PC-9 (cell line): Measurements from ENCODE around the gene SLCO4C1. TPM values are rescaled to one million over a fixed set of nuclear protein-coding genes. Genes with fewer than 3 reads are reported as not detected.
A peak's percentile ranks its signal among the peaks of the same experiment; 100 is the strongest.

Experiments
- BruUV-seq: library from RNA; stranded (reverse); fragments of 400-500 nt; replicated peaks from 2 replicates; lab custom pipeline; 2021; lab: Mats Ljungman, UMichigan
- CTCF ChIA-PET: fragments of 300-600 bp; sonication (Branson Sonifier 250); formaldehyde crosslinking; loops from one replicate; lab custom pipeline; 2022; ENCODE audit warnings: antibody characterized with exemption; lab: Charles Lee
- POLR2A ChIA-PET: fragments of 300-600 bp; sonication (Branson Sonifier 250); formaldehyde crosslinking; loops from one replicate; lab custom pipeline; 2022; ENCODE audit warnings: antibody characterized with exemption; ENCODE audit not compliant: unreplicated experiment; lab: Charles Lee
- DNase-seq, 2 experiments: peaks; one replicate each; pipeline versions ENCODE4 v3.0.0 to v3.0.0-alpha.2; 2015 to 2022; ENCODE audit warnings: mixed read lengths in 1 of 2
- H2AFZ ChIP-seq: fragments of 200-600 bp; sonication (generic); 2 replicates; pipeline ENCODE4 v1.8.1; 2017; ENCODE audit warnings: antibody characterized with exemption
- H3F3A ChIP-seq: fragments of 200-600 bp; sonication (generic); 2 replicates; pipeline ENCODE4 v1.8.1; 2017; ENCODE audit warnings: antibody characterized with exemption, mild to moderate bottlenecking, low read depth; ENCODE audit not compliant: insufficient read depth
- H3K27ac ChIP-seq: fragments of 200-600 bp; sonication (generic); 2 replicates; pipeline ENCODE4 v1.6.1; 2016; ENCODE audit warnings: mixed run types
- H3K27me3 ChIP-seq: fragments of 200-600 bp; sonication (generic); 2 replicates; pipeline ENCODE4 v1.6.1; 2016; ENCODE audit warnings: low read depth, mixed run types; ENCODE audit not compliant: insufficient read depth
- H3K36me3 ChIP-seq: fragments of 200-600 bp; sonication (generic); 2 replicates; pipeline ENCODE4 v1.6.1; 2016; ENCODE audit warnings: low read depth, mixed run types
- H3K4me1 ChIP-seq: fragments of 200-600 bp; sonication (generic); replicated peaks from 2 replicates; pipeline ENCODE4 v1.6.1; 2016; ENCODE audit warnings: mixed run types; ENCODE audit not compliant: insufficient read depth
- H3K4me2 ChIP-seq: fragments of 200-600 bp; sonication (generic); 2 replicates; pipeline ENCODE4 v1.6.1; 2017; ENCODE audit warnings: mixed run types
- H3K4me3 ChIP-seq: fragments of 200-600 bp; sonication (generic); 2 replicates; pipeline ENCODE4 v1.6.1; 2016; ENCODE audit warnings: mixed run types
- H3K79me2 ChIP-seq: fragments of 200-600 bp; sonication (generic); 2 replicates; pipeline ENCODE4 v1.6.1; 2017; ENCODE audit warnings: low read depth, mixed run types
- H3K9me2 ChIP-seq: fragments of 200-600 bp; sonication (generic); 2 replicates; pipeline ENCODE4 v1.8.1; 2017; ENCODE audit warnings: mild to moderate bottlenecking; ENCODE audit not compliant: insufficient read depth
- H3K9me3 ChIP-seq: fragments of 200-600 bp; sonication (generic); 2 replicates; pipeline ENCODE4 v1.8.1; 2016; ENCODE audit warnings: low read depth; ENCODE audit not compliant: insufficient read depth
- H4K20me1 ChIP-seq: fragments of 200-600 bp; sonication (generic); 2 replicates; pipeline ENCODE4 v1.8.1; 2017; ENCODE audit not compliant: insufficient read depth
- EZH2 ChIP-seq: fragments of 200-600 bp; sonication (generic); IDR thresholded peaks from 2 replicates; pipeline ENCODE4 v1.8.0; 2017; ENCODE audit warnings: antibody characterized with exemption, low read depth
- intact Hi-C: fragments of 100-400 bp; cut with micrococcal nuclease; formaldehyde crosslinking; loops from one replicate; pipeline ENCODE4 v1.10.0; 2022; ENCODE audit not compliant: unreplicated experiment
- total RNA-seq: library from RNA; stranded (reverse); gene quantifications from 2 replicates; pipeline ENCODE4 v1.2.3, GENCODE V29; 2021
- TF ChIP-seq, protein P1 (sequence below): fragments of 200-600 bp; sonication (generic); conservative IDR thresholded peaks from 2 replicates; pipeline ENCODE4 v1.6.1; 2017; ENCODE audit warnings: mixed run types, antibody characterized with exemption, mild to moderate bottlenecking, moderate library complexity

Gene SLCO4C1
- total RNA-seq, 1 experiment from 2014 or later = 2.5 TPM

DNA sequence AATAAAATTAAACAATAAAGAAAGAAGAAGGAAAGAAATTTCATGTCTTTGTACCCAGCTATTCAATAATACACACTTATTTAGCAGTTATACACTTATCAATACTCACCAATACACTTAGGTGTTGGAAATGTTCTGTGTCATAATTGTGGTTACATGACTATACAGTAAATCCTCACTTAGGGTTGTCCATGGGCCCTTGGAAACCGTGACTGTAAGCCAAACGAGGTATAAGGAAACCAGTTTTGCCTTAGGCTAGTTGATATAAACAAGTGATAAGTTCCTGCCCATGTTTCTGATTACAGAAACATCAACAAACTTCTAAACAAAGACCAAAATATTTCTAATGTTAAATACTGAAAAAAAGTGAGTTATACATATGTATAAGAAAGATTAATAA lies 10.0 kb upstream of the SLCO4C1 start:
- peaks cover 8% of the 10 kb centered on the region; the same call in 1 of the 2 replicates for H3K4me1 ChIP-seq
- no peak overlapping the region for H2AFZ ChIP-seq
- no peaks in the 10 kb centered on the region for H4K20me1 ChIP-seq
- no peak overlapping the region for H3K27ac ChIP-seq
- POLR2A ChIA-PET = interaction anchor here (0.5 kb wide), 1 partner anchor 48 kb away, joined by 6 read pairs; no protein-coding TSS in a partner anchor
- TF ChIP-seq EZH2 = no peak
- TF ChIP-seq, protein P1, sequence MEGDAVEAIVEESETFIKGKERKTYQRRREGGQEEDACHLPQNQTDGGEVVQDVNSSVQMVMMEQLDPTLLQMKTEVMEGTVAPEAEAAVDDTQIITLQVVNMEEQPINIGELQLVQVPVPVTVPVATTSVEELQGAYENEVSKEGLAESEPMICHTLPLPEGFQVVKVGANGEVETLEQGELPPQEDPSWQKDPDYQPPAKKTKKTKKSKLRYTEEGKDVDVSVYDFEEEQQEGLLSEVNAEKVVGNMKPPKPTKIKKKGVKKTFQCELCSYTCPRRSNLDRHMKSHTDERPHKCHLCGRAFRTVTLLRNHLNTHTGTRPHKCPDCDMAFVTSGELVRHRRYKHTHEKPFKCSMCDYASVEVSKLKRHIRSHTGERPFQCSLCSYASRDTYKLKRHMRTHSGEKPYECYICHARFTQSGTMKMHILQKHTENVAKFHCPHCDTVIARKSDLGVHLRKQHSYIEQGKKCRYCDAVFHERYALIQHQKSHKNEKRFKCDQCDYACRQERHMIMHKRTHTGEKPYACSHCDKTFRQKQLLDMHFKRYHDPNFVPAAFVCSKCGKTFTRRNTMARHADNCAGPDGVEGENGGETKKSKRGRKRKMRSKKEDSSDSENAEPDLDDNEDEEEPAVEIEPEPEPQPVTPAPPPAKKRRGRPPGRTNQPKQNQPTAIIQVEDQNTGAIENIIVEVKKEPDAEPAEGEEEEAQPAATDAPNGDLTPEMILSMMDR = no peak
- no TSS peak for BruUV-seq
- H3K9me2 ChIP-seq = no peaks in the 10 kb centered on the region
- H3K79me2 ChIP-seq = no peaks in the 10 kb centered on the region
- peak; percentile 20 to 67 for DNase-seq
- H3K4me3 ChIP-seq = no peak overlapping the region
- H3K9me3 ChIP-seq = no peaks in the 10 kb centered on the region
- H3K27me3 ChIP-seq = no peaks in the 10 kb centered on the region
- H3K4me2 ChIP-seq = no peak overlapping the region
- H3K36me3 ChIP-seq = no peaks in the 10 kb centered on the region
- CTCF ChIA-PET = no interaction called here
- intact Hi-C loops = no loop called here
- H3F3A ChIP-seq = no peaks in the 10 kb centered on the region; the same call in 1 of the 2 replicates

DNA sequence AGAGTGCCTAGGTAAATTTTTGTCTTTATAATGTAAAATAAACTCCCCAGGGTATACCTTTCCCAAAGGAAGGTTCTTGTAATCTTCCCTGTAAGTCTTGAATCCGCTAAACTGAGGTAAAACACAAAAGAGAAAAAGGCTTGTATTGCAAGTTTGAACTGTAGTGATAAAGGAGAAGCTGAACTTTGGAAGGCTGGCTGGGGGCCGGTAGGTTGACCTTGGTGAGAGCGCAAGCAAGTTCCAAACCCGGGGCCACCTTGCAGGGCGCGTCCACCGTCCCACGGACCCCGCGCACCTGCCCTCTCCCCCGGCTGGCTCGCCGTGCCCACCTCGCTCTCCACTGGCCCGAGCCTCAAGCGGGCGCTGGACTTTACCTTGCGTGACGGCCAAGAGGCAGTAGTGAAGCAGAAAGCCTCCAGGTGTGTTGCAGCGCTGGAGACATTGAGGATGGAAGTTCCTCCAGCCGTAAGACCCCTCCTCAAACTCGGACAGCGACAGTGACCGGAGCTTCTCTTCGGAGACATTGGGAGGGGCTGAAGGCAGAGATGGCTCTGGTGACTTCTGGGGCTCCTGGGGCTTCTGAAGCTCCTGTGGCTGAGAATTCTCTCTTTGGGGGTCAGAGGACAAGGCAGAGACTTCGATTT lies 428 bp downstream of the SLCO4C1 start:
- H3K4me3 ChIP-seq = peak overlapping the region; percentile 54
- TF ChIP-seq, protein P1 = no peak
- BruUV-seq = no TSS peak

DNA sequence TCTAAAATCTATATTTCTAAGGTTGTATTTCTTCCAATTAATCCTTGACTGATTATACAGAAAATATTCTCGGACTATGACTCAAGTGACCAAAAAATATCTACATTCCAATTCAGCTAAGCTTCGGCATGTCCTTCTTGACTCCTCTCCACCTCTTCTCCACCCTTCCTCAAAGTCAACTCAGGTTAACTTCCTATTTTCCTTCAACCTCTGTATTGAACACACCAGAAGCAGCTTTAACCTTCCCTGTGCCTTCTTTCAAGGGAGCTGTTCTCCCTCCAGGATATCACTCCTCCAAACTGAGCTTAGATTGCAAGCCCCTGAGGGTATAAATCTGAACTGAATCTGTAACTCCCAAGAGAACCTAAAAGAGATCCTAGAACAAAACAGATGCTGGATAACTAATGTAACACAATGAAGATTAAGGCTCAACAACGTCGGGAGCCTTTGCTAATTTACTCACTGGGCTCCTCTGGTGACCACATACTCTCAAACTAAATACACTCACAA lies 1.1 kb downstream of the SLCO4C1 start:
- BruUV-seq = no TSS peak

More for the DNA sequence above, 428 bp downstream of the SLCO4C1 start:
- no peaks in the 10 kb centered on the region for H3K9me3 ChIP-seq
- H3K79me2 ChIP-seq = no peaks in the 10 kb centered on the region
- no peaks in the 10 kb centered on the region for H3K9me2 ChIP-seq
- H3K36me3 ChIP-seq = no peaks in the 10 kb centered on the region
- intact Hi-C loops = no loop called here
- H4K20me1 ChIP-seq = no peaks in the 10 kb centered on the region
- H2AFZ ChIP-seq = peak overlapping the region; percentile 90
- POLR2A ChIA-PET = interaction anchor here (0.7 kb wide), 1 partner anchor 21 kb away, joined by 3 read pairs; no protein-coding TSS in a partner anchor
- H3F3A ChIP-seq = no peaks in the 10 kb centered on the region
- no peak overlapping the region for H3K27ac ChIP-seq
- CTCF ChIA-PET = no interaction called here
- H3K4me1 ChIP-seq = no peaks in the 10 kb centered on the region
- no peak for DNase-seq
- H3K27me3 ChIP-seq = no peaks in the 10 kb centered on the region
- H3K4me2 ChIP-seq = peak overlapping the region; percentile 87

More for the DNA sequence above, 1.1 kb downstream of the SLCO4C1 start:
- H3K27ac ChIP-seq = no peak overlapping the region
- H2AFZ ChIP-seq = peak overlapping the region; percentile 90
- ChIA-PET CTCF (no interaction called here), POLR2A (no interaction called here)
- no peaks in the 10 kb centered on the region for H3K27me3 ChIP-seq
- no peaks in the 10 kb centered on the region for H3K9me2 ChIP-seq
- H4K20me1 ChIP-seq = no peaks in the 10 kb centered on the region
- H3K4me2 ChIP-seq = peak overlapping the region; percentile 87
- H3K4me3 ChIP-seq = peak overlapping the region; percentile 54; the same call in 1 of the 2 replicates
- no peaks in the 10 kb centered on the region for H3K4me1 ChIP-seq
- no peaks in the 10 kb centered on the region for H3K79me2 ChIP-seq
- intact Hi-C loops = no loop called here
- no peak for DNase-seq
- H3F3A ChIP-seq = no peaks in the 10 kb centered on the region
- no peak for TF ChIP-seq EZH2
- TF ChIP-seq, protein P1 = no peak
- H3K9me3 ChIP-seq = no peaks in the 10 kb centered on the region
- no peaks in the 10 kb centered on the region for H3K36me3 ChIP-seq
